NT2/D1 (cell line): ENCODE measurements around the gene GAPDHS.

Experiments used
- YY1 ChIP-seq: IDR thresholded peaks from 2 replicates; pipeline ENCODE4 v1.6.1; 2011; ENCODE audit not compliant: insufficient read length, insufficient read depth
- ZNF274 ChIP-seq: IDR thresholded peaks from 2 replicates; pipeline ENCODE4 v1.6.1; 2011; ENCODE audit warnings: mild to moderate bottlenecking, low read depth, low read length

- TF ChIP-seq YY1 (no peak), ZNF274 (no peak)
Observed at GRCh38 chr19:35508129-35508528, 25.1 kb upstream of the GAPDHS start.
